T-cell (primary cell): ENCODE data around the gene RBMX2. TPM values are rescaled to one million over a fixed set of nuclear protein-coding genes. Genes with fewer than 3 reads are reported as not detected.
"Not testable (repeated sequence)": the region's sequence is repeated elsewhere in the genome, so short reads cannot be mapped to it uniquely, and the experiment has no call there.

Experiments
- ATAC-seq, 4 experiments: fragments of 200-7000 bp in 3 of 4; fragments of 150-1000 bp in 1 of 4; cut with Tn5 transposase; replicated peaks in 1 of 4; 1 replicate in 3 of 4; 2 replicates in 1 of 4; pipeline ENCODE4 v1.10.0; 2021; ENCODE audit warnings: moderate library complexity in 3 of 4, mild to moderate bottlenecking in 2 of 4, moderate number of reproducible peaks in 1 of 4
- CTCF ChIA-PET, 2 donors: fragments of 300-600 bp; sonication (Branson Sonifier 250); formaldehyde crosslinking; loops; one replicate each; lab custom pipeline; 2022; ENCODE audit warnings: antibody characterized with exemption in 2 of 2; lab: Charles Lee
- POLR2A ChIA-PET, 2 donors: fragments of 300-600 bp; sonication (Branson Sonifier 250); formaldehyde crosslinking; loops; one replicate each; lab custom pipeline; 2022; ENCODE audit warnings: antibody characterized with exemption in 2 of 2; lab: Charles Lee
- DNase-seq, 35 experiments: peaks; one replicate each; pipeline versions ENCODE4 v3.0.0 to v3.0.0-alpha.2; 2013 to 2023
- H3K27ac ChIP-seq: one replicate; pipeline ENCODE4 v1.5.1; 2013; ENCODE audit warnings: low read length
- H3K27me3 ChIP-seq, 2 experiments: replicated peaks in 1 of 2; 1 replicate in 1 of 2; 2 replicates in 1 of 2; pipeline versions ENCODE4 v1.6.1 to v1.7.0; 2013; ENCODE audit warnings: low read length in 1 of 2, mixed read lengths in 1 of 2; ENCODE audit not compliant: control insufficient read depth in 2 of 2, insufficient read depth in 2 of 2; ENCODE audit errors: extremely low read depth in 1 of 2
- H3K36me3 ChIP-seq, 2 donors: 1 replicate in 1 of 2; 2 replicates in 1 of 2; pipeline versions ENCODE4 v1.6.1 to v1.7.0; 2013; ENCODE audit warnings: low read length in 1 of 2; ENCODE audit not compliant: control insufficient read depth in 2 of 2, insufficient read depth in 1 of 2; ENCODE audit errors: extremely low read depth in 1 of 2
- H3K4me1 ChIP-seq, 2 experiments: 1 replicate in 1 of 2; 2 replicates in 1 of 2; pipeline versions ENCODE4 v1.6.1 to v1.7.0; 2013; ENCODE audit warnings: low read length in 2 of 2, mixed read lengths in 1 of 2; ENCODE audit not compliant: insufficient read depth in 2 of 2, control insufficient read depth in 1 of 2; ENCODE audit errors: extremely low read depth in 1 of 2
- H3K4me3 ChIP-seq, 2 donors: 1 replicate in 1 of 2; 2 replicates in 1 of 2; pipeline versions ENCODE4 v1.5.1 to v1.7.0; 2013; ENCODE audit warnings: mild to moderate bottlenecking in 2 of 2, low read length in 1 of 2, moderate library complexity in 1 of 2; ENCODE audit not compliant: control insufficient read depth in 1 of 2; ENCODE audit errors: extremely low read depth in 1 of 2
- H3K9me3 ChIP-seq: 2 replicates; pipeline ENCODE4 v1.7.0; 2013
- H3K27ac Mint-ChIP-seq, 2 donors: one replicate each; pipeline ENCODE4 v1.8.0; 2020 to 2021; ENCODE audit warnings: mild to moderate bottlenecking in 2 of 2, mixed read lengths in 2 of 2
- H3K27me3 Mint-ChIP-seq, 2 donors: one replicate each; pipeline ENCODE4 v1.8.0; 2021 to 2022; ENCODE audit warnings: mixed read lengths in 2 of 2
- H3K36me3 Mint-ChIP-seq: one replicate; pipeline ENCODE4 v1.8.0; 2021; ENCODE audit warnings: mixed read lengths
- H3K4me1 Mint-ChIP-seq, 3 donors: one replicate each; pipeline ENCODE4 v1.8.0; 2020 to 2022; ENCODE audit warnings: mixed read lengths in 3 of 3, mild to moderate bottlenecking in 1 of 3
- H3K4me3 Mint-ChIP-seq, 3 donors: one replicate each; pipeline ENCODE4 v1.8.0; 2020 to 2022; ENCODE audit warnings: mild to moderate bottlenecking in 3 of 3, mixed read lengths in 3 of 3, moderate library complexity in 3 of 3
- H3K9me3 Mint-ChIP-seq, 3 donors: one replicate each; pipeline ENCODE4 v1.8.0; 2020 to 2022; ENCODE audit warnings: mixed read lengths in 3 of 3
- WGBS: methylation state at CpG from one replicate; pipeline ENCODE4 v1.1.5; 2013; ENCODE audit warnings: missing lambda C conversion rate; ENCODE audit not compliant: insufficient coverage; 5-methylcytosine and 5-hydroxymethylcytosine counted together
- total RNA-seq, 35 experiments: library from RNA in 6 of 35; stranded (reverse) in 6 of 35; fragments of 120-200 nt in 1 of 35; gene quantifications; one replicate each; pipeline versions ENCODE4 v1.2.1 to v1.2.4 and lab custom pipeline; 2013 to 2026

RBMX2 gene
- total RNA-seq (10 to 100 TPM; 18.6 to 20.8 (median 20.2) TPM), total RNA-seq (lab: John Stamatoyannopoulos, UW) (15.1 to 49.8 (median 25.4) reads per million in 29 experiments)
- total RNA-seq (2013): 37.0 TPM

GRCh38 chrX:130401415-130402207 lies at the start of gene RBMX2:
Gene RBMX2 (plus strand): TSS chrX:130401987. CDS start chrX:130402033, 46 bp downstream.
- POLR2A ChIA-PET: no interaction called here
- Histone ChIP-seq H3K9me3 (no peaks in the 10 kb centered on the region), H3K4me1 (peaks cover 0 to 20% of the 10 kb centered on the region in 2 experiments), H3K27ac (peak within 1 kb of the TSS; percentile 84), H3K27me3 (no peaks in the 10 kb centered on the region), H3K36me3 (peaks cover 0 to 4% of the 10 kb centered on the region in 2 donors), H3K4me3 (peak within 1 kb of the TSS; percentile 77 to 83)
- H3K4me3 Mint-ChIP-seq: peak within 1 kb of the TSS; percentile 83 to 91 (median 90)
- peaks cover 4% of the 10 kb centered on the region for H3K36me3 Mint-ChIP-seq
- CTCF ChIA-PET: no interaction called here
- H3K27ac Mint-ChIP-seq: peak within 1 kb of the TSS; percentile 93 to 97
- WGBS: 0% methylated on average over 14 of the region's 47 CpGs
- peaks cover 21 to 35% (median 21%) of the 10 kb centered on the region in 3 donors for H3K4me1 Mint-ChIP-seq
- DNase-seq (peak; percentile 33 to 86 (median 59)), ATAC-seq (peak; percentile 92 to 95 (median 92))
- H3K9me3 Mint-ChIP-seq: no peaks in the 10 kb centered on the region
- H3K27me3 Mint-ChIP-seq: peaks cover 7 to 16% of the 10 kb centered on the region in 2 donors

GRCh38 chrX:130352050-130352449 lies 49.7 kb upstream of the RBMX2 start:
- H3K4me1 ChIP-seq, POLR2A ChIA-PET, CTCF ChIA-PET, H3K27ac Mint-ChIP-seq, H3K9me3 Mint-ChIP-seq, H3K4me1 Mint-ChIP-seq, H3K27ac ChIP-seq, H3K4me3 ChIP-seq, H3K9me3 ChIP-seq, DNase-seq, ATAC-seq, H3K4me3 Mint-ChIP-seq, H3K27me3 ChIP-seq, H3K27me3 Mint-ChIP-seq: not testable (repeated sequence)
- no CpG with 5 or more reads among the region's 1 CpG for WGBS
- H3K36me3 Mint-ChIP-seq: peaks cover 34% of the 10 kb centered on the region
- peaks cover 0 to 11% of the 10 kb centered on the region in 2 donors for H3K36me3 ChIP-seq

- H3K4me1 ChIP-seq: no peaks in the 10 kb centered on the region
- H3K9me3 ChIP-seq: no peaks in the 10 kb centered on the region
- DNase-seq (no peak), ATAC-seq (no peak)
- no peak overlapping the region for H3K27ac ChIP-seq
- H3K27ac Mint-ChIP-seq: no peak overlapping the region
- H3K4me3 ChIP-seq: no peak overlapping the region
- peaks cover 0 to 6% of the 10 kb centered on the region in 2 donors for H3K27me3 Mint-ChIP-seq
- POLR2A ChIA-PET: no interaction called here
- H3K36me3 Mint-ChIP-seq: peaks cover 10% of the 10 kb centered on the region
- H3K27me3 ChIP-seq: no peaks in the 10 kb centered on the region
- no peaks in the 10 kb centered on the region for H3K9me3 Mint-ChIP-seq
- CTCF ChIA-PET: no interaction called here
- no peaks in the 10 kb centered on the region for H3K4me1 Mint-ChIP-seq
- H3K36me3 ChIP-seq: no peaks in the 10 kb centered on the region
- no peak overlapping the region for H3K4me3 Mint-ChIP-seq
Measured at GRCh38 chrX:130376077-130376476, 25.7 kb upstream of the RBMX2 start.

- H3K36me3 Mint-ChIP-seq: no peaks in the 10 kb centered on the region
- no peak overlapping the region for H3K4me3 Mint-ChIP-seq
- ATAC-seq (no peak), DNase-seq (no peak)
- H3K36me3 ChIP-seq: no peaks in the 10 kb centered on the region
- H3K27ac Mint-ChIP-seq: no peak overlapping the region
- no peaks in the 10 kb centered on the region for H3K27me3 ChIP-seq
- no peaks in the 10 kb centered on the region for H3K9me3 ChIP-seq
- no peaks in the 10 kb centered on the region for H3K4me1 Mint-ChIP-seq
- POLR2A ChIA-PET: no interaction called here
- H3K4me1 ChIP-seq: no peaks in the 10 kb centered on the region
- no peaks in the 10 kb centered on the region for H3K9me3 Mint-ChIP-seq
- H3K27ac ChIP-seq: no peak overlapping the region
- no peak overlapping the region for H3K4me3 ChIP-seq
- peaks cover 1 to 12% of the 10 kb centered on the region in 2 donors for H3K27me3 Mint-ChIP-seq
- CTCF ChIA-PET: interaction anchor here in 1 of 2 donors (0.5 kb wide), 1 partner anchor 111 kb away, joined by 3 read pairs; no protein-coding TSS in a partner anchor
- 57% methylated on average over 3 of the region's 5 CpGs for WGBS
Measured at GRCh38 chrX:130378024-130378669, 23.6 kb upstream of the RBMX2 start.

GRCh38 chrX:130385520-130385919 lies 16.3 kb upstream of the RBMX2 start, which contains the start of gene GPR119:
Gene GPR119 (minus strand): TSS chrX:130385674. CDS start chrX:130385447, 227 bp downstream.
- POLR2A ChIA-PET: no interaction called here
- Mint-ChIP-seq H3K9me3 (no peaks in the 10 kb centered on the region), H3K4me1 (no peaks in the 10 kb centered on the region), H3K4me3 (no peak within 1 kb of the TSS), H3K27me3 (peaks cover 7 to 28% of the 10 kb centered on the region in 2 donors), H3K27ac (no peak within 1 kb of the TSS), H3K36me3 (no peaks in the 10 kb centered on the region)
- no peaks in the 10 kb centered on the region for H3K4me1 ChIP-seq
- ATAC-seq: no peak
- H3K36me3 ChIP-seq: no peaks in the 10 kb centered on the region
- no peak within 1 kb of the TSS for H3K4me3 ChIP-seq
- no peak for DNase-seq
- H3K9me3 ChIP-seq: no peaks in the 10 kb centered on the region
- H3K27ac ChIP-seq: no peak within 1 kb of the TSS
- CTCF ChIA-PET: no interaction called here
- 69% methylated on average over 3 of the region's 4 CpGs for WGBS
- H3K27me3 ChIP-seq: peaks cover 0 to 2% of the 10 kb centered on the region in 2 experiments

GRCh38 chrX:130386408-130386808 lies 15.4 kb upstream of the RBMX2 start:
- no peak overlapping the region for H3K4me3 Mint-ChIP-seq
- no peak overlapping the region for H3K27ac ChIP-seq
- H3K27me3 ChIP-seq: peaks cover 0 to 2% of the 10 kb centered on the region in 2 experiments
- ChIA-PET POLR2A (no interaction called here), CTCF (interaction anchor here in 1 of 2 donors (0.7 kb wide), 1 partner anchor 38 kb away, joined by 4 read pairs; no protein-coding TSS in a partner anchor)
- H3K9me3 ChIP-seq: no peaks in the 10 kb centered on the region
- H3K36me3 ChIP-seq: no peaks in the 10 kb centered on the region
- H3K36me3 Mint-ChIP-seq: no peaks in the 10 kb centered on the region
- no peaks in the 10 kb centered on the region for H3K9me3 Mint-ChIP-seq
- H3K4me1 ChIP-seq: no peaks in the 10 kb centered on the region
- no peak overlapping the region for H3K4me3 ChIP-seq
- DNase-seq: no peak
- no peak overlapping the region for H3K27ac Mint-ChIP-seq
- H3K4me1 Mint-ChIP-seq: no peaks in the 10 kb centered on the region
- no CpG with 5 or more reads among the region's 5 CpGs for WGBS
- peaks cover 7 to 31% of the 10 kb centered on the region in 2 donors for H3K27me3 Mint-ChIP-seq
- no peak for ATAC-seq
